Stimulated activated CD8-positive, alpha-beta memory T cell treated with anti-CD3 and anti-CD28 coated beads, Interleukin-4, amount 100 ng/mL, for 4 hours (primary cell): ENCODE results near the gene GALNT12.

Source experiments
- DNase-seq, 2 donors: peaks; one replicate each; pipeline ENCODE4 v3.0.0-alpha.2; 2020; ENCODE audit warnings: low read depth in 2 of 2, low spot score in 1 of 2

GALNT12 gene

GRCh38 chr9:98855592-98855991, 48.1 kb downstream of the GALNT12 start:
- DNase-seq = no peak

GRCh38 chr9:98856982-98857381, 49.5 kb downstream of the GALNT12 start:
- no peak for DNase-seq

- no peak for DNase-seq
These were observed 52.5 kb downstream of the GALNT12 start for GRCh38 chr9:98859941-98860340.

GRCh38 chr9:98860871-98861293, 53.4 kb downstream of the GALNT12 start:
- no peak for DNase-seq

- DNase-seq = no peak
These were observed 54.5 kb downstream of the GALNT12 start for GRCh38 chr9:98861781-98862504.

GRCh38 chr9:98862936-98863335, 55.5 kb downstream of the GALNT12 start:
- no peak for DNase-seq

- DNase-seq = no peak
These were observed 57.1 kb downstream of the GALNT12 start for GRCh38 chr9:98864281-98865174.

- no peak for DNase-seq
These were observed 57.9 kb downstream of the GALNT12 start for GRCh38 chr9:98865284-98865875.

- DNase-seq = no peak
These were observed 59.1 kb downstream of the GALNT12 start for GRCh38 chr9:98866435-98867102.

GRCh38 chr9:98867103-98867428, 59.6 kb downstream of the GALNT12 start:
- no peak for DNase-seq

- no peak for DNase-seq
These were observed 60.1 kb downstream of the GALNT12 start for GRCh38 chr9:98867429-98868168.

GRCh38 chr9:98869078-98869745, 61.7 kb downstream of the GALNT12 start:
- DNase-seq = no peak

GRCh38 chr9:98869866-98870265, 62.4 kb downstream of the GALNT12 start:
- no peak for DNase-seq

- DNase-seq = no peak
These were observed 63.5 kb downstream of the GALNT12 start for GRCh38 chr9:98870782-98871557.

GRCh38 chr9:98871558-98872065, 64.1 kb downstream of the GALNT12 start:
- no peak for DNase-seq

- no peak for DNase-seq
These were observed 66.1 kb downstream of the GALNT12 start for GRCh38 chr9:98873526-98873925.

- no peak for DNase-seq
These were observed 66.5 kb downstream of the GALNT12 start for GRCh38 chr9:98873951-98874371.

- no peak for DNase-seq
These were observed 67.3 kb downstream of the GALNT12 start for GRCh38 chr9:98874721-98875255.

- no peak for DNase-seq
These were observed 68.1 kb downstream of the GALNT12 start for GRCh38 chr9:98875536-98875935.
